ENCODE measurements around the gene CXADR.

DNA sequence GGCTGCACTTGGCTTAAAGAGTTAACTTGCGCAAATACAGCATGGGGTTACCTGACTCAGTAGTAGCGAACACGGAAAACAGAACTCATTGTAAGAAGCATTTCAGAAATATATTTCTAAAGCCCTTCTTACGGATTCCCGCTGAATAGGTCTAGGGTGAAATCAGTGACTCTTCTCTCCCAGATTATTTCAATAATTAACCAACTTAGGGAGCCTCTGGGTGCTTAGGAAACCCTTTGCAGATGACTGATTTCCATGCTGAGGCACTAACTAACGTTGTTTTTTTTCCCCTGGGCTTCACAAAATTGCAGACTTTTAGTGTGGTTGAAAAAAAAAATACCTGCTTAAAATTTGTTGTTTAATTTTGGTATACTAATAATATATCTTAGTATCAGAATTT is 59.6 kb downstream of the CXADR start:
- TF ChIP-seq, protein P1, sequence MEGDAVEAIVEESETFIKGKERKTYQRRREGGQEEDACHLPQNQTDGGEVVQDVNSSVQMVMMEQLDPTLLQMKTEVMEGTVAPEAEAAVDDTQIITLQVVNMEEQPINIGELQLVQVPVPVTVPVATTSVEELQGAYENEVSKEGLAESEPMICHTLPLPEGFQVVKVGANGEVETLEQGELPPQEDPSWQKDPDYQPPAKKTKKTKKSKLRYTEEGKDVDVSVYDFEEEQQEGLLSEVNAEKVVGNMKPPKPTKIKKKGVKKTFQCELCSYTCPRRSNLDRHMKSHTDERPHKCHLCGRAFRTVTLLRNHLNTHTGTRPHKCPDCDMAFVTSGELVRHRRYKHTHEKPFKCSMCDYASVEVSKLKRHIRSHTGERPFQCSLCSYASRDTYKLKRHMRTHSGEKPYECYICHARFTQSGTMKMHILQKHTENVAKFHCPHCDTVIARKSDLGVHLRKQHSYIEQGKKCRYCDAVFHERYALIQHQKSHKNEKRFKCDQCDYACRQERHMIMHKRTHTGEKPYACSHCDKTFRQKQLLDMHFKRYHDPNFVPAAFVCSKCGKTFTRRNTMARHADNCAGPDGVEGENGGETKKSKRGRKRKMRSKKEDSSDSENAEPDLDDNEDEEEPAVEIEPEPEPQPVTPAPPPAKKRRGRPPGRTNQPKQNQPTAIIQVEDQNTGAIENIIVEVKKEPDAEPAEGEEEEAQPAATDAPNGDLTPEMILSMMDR (IDR thresholded peaks at IDR 0.05; ENCODE audit: low read depth, low read length) = no peak
- TF ChIP-seq EZH2phosphoT487 (IDR thresholded peaks at IDR 0.05; ENCODE audit: low read depth) = no peak

Measured in OCI-LY3 (cell line).